Ramos (cell line): ENCODE data around the gene INTS6.

Experiments
- in situ Hi-C: fragments of 300-500 bp; cut with MboI; formaldehyde crosslinking; loops from one replicate; pipeline ENCODE4 v1.14.3; 2022; ENCODE audit warnings: low sequenced_read_pairs; ENCODE audit not compliant: unreplicated experiment

Gene INTS6, protein sequence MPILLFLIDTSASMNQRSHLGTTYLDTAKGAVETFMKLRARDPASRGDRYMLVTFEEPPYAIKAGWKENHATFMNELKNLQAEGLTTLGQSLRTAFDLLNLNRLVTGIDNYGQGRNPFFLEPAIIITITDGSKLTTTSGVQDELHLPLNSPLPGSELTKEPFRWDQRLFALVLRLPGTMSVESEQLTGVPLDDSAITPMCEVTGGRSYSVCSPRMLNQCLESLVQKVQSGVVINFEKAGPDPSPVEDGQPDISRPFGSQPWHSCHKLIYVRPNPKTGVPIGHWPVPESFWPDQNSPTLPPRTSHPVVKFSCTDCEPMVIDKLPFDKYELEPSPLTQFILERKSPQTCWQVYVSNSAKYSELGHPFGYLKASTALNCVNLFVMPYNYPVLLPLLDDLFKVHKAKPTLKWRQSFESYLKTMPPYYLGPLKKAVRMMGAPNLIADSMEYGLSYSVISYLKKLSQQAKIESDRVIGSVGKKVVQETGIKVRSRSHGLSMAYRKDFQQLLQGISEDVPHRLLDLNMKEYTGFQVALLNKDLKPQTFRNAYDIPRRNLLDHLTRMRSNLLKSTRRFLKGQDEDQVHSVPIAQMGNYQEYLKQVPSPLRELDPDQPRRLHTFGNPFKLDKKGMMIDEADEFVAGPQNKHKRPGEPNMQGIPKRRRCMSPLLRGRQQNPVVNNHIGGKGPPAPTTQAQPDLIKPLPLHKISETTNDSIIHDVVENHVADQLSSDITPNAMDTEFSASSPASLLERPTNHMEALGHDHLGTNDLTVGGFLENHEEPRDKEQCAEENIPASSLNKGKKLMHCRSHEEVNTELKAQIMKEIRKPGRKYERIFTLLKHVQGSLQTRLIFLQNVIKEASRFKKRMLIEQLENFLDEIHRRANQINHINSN

DNA sequence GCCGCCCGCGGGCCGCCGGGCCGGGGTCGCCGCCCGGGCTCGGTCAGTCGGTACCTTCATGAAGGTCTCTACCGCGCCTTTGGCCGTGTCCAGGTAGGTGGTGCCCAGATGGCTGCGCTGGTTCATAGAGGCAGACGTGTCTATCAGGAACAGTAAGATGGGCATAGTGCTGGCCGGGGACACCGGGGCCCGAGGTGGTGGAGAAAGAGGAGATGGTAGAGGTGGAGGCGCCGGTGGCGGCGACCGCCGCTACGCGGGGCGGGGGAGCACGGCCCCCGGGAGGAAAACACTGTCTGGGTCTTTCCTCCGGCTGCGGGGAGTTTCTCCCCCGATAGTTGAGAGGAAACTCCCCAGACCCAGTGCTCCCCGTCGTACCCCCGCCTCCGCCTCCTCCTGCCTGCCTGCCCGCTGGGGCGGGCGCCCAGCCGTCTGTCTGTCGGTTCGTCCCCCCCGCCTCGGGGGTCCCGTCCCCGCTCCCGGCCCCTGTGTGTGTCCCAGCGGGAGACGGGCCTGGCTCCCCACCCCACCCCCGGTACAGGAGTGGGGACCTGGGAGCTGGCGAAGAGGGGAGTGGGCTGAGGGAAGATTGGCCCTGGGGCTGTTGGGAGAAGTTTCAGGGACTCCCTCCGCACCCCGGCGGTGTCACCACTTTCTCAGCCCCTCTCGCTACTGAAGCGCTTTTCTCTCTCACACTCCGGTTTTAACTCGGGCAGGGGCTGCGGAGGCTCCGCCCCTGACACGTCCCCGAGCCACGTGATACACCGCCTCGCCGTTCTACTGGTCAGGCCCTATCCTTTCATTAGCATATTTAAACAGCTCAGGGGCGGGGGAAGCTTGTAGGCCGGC is at the start of gene INTS6:
INTS6 (minus strand) TSS at position 676 of the 846 bp plus-strand sequence; CDS start at position 165, 511 bp downstream.
- in situ Hi-C loops = no loop called here

DNA sequence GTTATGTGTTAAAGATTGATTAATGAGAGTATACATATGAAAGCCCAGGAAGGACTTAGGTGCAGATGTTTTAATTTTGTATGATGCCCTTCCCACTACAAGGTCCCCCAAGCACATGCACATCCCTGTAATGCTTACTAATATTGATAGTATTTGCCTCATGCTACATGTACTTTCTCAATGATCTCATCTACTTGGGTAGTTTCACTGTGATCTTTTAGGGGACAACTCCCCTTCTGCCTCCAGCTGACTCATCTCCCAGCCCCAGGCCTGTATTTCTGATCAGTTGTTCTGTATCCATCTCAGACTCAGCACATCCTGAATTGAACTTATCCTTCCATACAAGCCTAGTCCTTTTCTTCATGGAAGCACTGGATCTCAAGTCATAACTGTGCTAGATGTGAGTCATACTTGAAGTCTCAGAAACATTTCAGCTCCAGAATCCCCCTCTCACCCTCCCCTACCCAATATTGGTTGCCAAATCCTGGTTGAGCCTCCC is 49.4 kb upstream of the INTS6 start:
- in situ Hi-C loops = no loop called here

DNA sequence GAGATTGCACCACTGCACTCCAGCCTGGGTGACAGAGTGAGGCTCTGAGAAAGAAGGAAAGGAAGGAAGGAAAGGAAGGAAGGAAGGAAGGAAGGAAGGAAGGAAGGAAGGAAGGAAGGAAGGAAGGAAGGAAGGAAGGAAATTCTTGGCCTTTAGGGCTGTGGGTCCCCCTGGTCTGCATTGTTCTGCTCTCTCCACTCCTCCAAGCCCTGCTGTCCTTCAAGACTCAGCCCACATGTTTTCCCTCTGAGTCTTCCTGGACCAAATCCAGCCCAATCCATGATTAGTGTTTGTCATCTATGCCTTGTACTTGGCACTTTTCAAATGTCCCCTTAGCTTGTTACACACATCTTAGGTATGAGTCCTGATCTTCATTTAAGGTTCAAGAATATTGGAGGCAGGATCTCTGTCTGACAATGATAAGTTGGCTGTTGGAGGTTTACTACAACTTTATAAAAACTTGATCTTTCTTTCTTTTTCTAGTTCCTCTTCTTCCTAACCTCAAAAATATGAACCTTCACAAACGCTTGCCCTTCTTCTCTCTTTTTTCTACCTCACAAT is 48.8 kb upstream of the INTS6 start:
- in situ Hi-C loops = no loop called here

DNA sequence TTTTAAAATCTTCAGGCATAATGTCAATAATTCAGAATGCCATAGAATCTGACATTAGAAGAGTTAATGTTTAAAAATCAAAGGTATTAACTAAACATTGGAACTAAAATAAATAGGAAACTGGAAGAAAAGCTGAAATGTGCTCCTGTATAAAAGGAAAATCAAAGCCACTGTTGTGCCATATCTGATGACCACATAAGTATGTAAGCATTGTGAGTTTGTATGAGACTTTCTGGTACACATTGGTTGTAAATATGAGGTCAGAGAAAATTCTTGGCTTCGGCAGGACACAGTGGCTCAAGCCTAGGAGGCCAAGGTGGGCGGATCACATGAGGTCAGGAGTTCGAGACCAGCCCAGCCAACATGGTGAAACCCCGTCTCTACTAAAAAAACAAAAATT is 48.3 kb upstream of the INTS6 start:
- in situ Hi-C loops = no loop called here

DNA sequence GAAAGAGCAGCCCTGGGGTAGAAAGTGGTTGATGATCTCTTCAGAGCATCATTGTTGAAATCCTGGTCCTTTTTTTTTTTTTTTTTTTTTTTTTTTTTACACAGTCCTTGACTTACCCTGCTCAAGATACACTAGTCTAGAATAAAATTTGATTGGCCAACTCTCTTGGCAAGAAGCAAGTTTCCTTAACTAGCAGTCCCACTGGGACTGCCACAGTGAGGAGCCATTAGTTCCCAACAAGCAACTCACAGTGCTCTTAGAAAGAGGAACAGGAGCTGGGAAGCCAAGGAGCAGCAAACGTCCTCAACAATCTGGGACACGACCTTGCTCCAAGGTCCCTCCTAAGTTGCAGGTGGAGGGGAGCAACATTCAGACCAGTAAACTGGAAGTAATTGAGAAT is 47.9 kb upstream of the INTS6 start:
- in situ Hi-C loops = no loop called here

DNA sequence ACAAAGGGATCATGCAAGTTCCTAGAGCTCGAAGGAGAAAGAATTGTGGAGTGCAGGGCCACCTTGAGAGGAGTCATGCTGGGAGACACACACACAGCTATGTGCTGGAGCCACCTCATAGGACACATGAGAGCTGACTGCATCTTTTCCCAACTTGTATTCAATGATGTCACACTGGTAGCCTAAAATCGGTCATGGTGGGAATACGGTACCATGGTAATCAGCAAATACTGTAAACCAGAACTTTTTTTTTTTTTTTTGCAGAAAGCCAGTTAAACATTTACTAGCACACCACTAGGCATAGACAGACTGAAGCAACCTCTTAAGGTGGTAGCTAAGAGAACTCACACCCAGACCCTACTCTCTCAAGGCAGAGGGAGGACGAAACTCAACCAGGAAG is 47.0 kb upstream of the INTS6 start:
- in situ Hi-C loops = no loop called here

DNA sequence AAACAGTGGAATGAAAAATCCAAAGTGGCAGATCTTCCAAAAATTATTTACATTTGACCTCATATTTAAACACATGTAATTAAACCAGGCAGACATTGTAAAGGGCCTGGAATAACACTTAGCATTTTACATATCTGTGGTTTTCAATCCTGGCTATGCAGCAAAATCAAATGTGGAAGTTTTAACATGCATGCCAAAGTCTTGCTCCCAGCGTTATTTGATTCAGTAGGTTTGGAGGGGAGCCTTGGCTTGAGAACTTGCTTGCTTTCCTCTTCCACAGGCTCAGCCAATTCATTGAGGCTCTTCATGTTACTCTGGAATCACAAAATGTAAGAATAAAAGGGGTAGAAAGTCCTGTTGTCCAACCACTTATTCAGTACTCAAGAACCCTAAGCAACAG is 42.5 kb upstream of the INTS6 start:
- in situ Hi-C loops = no loop called here

DNA sequence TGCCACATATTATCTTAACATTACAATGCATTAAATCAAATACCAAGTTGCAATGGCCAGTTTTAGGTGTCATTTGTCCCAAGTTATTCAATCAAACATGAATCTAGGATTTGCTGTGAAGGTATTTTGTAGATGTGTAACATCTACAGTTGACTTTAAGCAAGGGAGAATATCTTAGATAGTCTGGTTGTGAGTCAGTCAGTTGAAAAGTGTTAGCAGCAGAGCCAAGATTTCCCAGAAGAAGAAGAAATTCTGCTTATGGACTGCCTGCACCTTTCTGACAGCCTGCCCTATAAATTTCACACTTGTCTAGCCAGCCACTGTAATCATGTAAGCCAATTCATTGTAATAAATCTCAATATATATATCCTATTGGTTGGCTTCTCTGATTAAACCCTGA is 41.3 kb upstream of the INTS6 start:
- in situ Hi-C loops = no loop called here

DNA sequence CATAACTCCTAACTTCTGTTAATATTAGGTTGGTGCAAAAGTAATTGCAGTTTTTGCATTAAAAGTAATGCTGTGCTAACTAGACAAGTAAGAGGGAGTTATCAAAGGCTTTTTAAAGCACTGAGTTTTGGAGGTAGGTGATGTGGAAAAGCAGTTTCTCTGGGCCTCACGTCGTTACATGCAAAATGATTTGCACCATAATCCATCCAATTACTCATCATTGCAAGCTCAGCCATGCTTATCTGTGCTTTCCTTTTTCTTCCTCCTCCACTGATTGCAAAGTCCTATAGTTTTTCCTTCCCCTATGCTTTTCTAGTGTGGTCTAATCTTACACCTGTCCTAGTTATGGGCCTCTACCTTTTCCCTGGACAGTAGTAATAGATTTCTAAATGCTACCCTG is 35.4 kb upstream of the INTS6 start:
- in situ Hi-C loops = no loop called here

DNA sequence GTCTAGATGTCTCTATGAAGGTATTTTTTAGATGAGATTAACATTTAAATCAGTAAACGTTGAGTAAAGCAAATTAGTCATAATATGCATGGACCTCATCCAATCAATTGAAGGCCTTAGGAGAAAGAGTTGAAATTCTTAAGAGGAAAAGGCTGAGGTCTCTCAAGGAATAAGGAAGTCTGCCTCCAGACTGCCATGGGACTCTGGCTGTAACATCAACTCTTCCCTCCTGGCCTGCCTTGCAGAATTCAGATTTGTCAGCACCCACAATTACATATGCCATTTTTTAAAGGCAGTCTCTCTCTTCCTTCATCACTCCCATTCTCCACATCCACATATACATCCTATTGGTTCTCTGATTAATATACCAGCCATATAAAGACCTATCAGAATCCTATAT is 28.8 kb upstream of the INTS6 start:
- in situ Hi-C loops = no loop called here

DNA sequence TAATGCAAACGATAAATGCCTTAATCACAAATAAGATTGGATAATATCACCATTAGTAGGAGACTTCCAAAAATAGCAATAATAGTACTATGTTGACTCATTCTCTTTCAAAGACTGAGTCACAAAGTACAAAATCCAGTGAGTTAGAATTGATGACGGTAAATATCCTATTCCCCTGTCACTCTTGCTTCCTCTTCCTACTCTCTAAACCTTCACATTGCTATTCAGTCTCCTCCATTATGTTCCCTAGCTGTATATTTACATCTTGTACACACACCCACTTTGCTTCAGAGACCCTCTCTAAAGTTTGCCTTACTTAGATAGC is 26.3 kb upstream of the INTS6 start:
- in situ Hi-C loops = no loop called here

DNA sequence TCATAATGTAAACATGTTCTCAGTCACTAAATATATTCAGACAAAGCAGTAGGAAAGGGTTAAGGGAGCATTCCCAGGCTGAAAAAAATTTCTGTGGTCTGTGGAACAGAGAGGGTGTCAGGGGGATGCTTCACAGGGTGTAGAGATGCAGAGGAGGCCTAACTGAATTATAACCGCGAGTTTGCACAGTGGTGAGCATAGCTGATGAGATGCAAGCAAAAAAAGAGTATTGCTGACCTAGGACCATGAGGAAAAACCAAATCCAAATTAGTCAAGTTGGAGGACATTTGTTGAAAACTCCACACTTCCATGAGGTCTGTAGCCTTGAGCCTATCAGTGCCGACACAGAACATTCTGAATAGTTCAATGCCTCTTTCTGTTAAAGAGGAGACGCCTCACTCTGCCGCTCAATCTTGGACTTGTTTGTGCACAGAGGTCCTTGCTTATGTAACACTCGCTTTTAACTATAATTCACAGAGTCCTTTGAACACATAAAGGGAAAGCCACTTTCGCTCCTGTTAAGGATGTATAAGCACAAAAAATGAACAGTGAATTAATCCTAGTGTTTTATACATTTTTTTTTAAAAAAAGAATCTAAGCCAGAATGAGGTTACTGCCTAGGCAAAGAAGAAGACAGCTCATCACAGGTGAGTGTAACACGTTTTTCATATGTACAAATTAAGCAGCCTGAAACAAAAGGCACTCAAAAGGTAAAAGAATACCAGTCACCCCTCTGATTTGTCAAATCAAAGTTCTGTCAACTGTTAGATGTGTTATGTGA is 25.8 kb upstream of the INTS6 start:
- in situ Hi-C loops = no loop called here

DNA sequence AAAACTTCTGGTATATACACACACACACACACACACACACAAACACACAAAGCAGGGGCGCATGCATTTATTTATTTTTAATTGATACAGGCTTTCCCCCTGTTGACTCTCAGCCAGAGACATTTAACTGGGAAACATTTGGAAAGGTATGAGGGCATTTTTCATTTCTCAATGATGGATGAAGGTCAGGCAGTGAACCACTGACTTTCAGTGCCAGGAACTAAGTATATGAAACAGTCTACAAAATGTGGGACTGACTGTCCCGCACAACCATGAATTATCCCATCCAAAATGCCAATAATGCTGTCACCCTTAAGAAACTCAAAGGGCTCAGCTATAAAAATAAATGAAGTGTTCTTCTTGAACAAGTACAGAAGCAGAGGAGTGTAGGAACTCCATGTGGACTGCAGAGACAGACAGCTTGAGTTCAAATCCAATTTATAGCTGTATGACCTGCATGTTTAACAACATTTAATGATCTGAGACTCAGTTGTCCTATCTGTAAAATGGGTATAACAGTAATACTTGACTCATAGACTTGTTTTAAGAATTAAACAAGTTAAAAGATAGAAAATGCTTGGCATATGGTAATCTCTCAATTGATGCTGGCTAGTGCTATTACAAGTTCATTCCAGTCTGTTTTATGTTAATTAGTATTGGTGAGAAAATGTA is 25.0 kb upstream of the INTS6 start:
- in situ Hi-C loops = no loop called here

DNA sequence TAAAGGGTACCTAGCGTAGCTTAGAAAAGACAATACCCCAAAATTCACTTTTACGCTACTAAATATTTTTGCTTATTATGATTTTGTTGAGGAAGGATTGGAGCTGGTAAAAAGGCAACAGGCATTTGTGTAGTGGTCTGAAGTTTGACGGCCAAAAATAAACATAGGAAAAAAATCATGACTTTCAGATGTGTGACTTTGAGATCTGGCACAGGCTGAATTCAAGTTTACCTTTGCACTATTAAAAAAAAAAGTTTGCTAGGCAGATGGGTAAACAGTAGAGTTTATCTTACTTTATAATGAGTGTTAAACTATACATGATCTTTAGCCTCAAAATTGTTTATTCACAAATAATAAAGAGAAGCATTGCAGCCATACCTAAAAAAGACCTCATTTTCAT is 24.3 kb upstream of the INTS6 start:
- in situ Hi-C loops = no loop called here

DNA sequence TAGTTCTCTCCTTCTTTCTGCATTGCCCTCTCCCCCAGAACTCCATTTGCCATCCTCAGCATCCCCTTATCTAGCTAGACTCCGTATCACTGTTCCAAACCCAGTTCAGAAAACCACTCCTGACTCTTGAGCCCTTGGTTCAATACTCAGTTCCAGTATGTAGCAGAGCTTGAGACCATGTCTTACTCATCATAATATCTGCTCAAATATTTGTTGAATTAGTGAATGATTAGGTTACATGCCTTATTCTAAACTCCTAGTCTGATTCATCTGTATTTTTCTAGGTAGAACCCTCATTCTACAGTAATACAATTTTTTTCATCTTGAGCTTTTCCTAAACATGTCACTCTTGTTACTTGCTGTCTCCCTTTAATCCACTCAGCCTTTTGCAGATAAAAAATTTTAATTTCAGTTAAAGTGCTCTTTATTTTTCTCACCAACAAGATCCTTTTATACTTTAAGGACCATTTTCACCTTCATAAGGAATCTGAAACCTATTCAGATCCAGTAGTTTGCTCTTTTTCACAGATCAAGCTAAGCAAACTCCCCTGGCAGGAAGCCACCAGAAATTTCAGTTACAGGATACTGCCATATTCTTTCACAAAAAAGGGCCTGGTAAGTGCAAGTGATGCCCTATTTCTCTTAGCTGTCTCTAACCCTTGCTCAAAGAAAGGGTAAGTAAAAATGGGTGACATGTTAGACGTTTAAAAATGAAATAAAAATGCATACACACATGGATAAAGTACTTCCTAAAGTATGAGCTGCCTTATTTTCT is 23.1 kb upstream of the INTS6 start:
- in situ Hi-C loops = no loop called here

DNA sequence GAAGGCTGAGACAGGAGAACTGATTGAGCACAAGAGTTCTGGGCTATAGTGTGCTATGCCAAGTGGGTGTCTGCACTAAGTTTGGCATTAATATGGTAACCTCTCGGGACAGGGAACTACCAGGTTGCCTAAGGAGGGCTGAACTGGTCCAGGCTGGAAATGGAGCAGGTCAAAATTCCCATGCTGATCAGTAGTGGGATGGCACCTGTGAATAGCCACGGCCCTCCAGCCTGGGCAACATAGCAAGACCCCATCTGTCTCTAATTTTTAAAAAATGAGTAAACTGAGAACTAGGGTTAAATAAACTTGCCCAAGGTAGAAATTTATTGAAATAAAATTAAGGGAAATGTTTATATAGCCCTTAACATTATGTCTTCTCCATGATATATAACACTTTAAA is 17.0 kb upstream of the INTS6 start:
- in situ Hi-C loops = no loop called here

DNA sequence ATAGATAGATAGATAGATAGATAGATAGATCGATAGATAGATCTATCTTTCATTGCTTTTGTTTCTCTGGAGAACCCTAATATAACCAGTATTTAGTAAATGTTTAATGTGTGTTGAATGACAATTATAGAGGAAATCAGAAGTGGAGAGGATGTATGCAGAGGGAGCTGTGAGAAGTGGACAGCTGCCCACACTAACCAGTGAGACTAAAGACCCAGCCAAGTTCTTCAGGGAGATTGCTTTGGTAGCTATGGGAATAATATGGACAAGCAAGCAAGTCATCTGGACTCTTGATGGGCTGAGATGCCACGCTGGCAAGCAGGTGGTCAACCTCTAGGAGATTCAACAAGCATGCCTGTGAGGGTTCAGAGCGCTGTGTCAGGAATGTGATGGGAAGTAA is 14.9 kb upstream of the INTS6 start:
- in situ Hi-C loops = no loop called here

DNA sequence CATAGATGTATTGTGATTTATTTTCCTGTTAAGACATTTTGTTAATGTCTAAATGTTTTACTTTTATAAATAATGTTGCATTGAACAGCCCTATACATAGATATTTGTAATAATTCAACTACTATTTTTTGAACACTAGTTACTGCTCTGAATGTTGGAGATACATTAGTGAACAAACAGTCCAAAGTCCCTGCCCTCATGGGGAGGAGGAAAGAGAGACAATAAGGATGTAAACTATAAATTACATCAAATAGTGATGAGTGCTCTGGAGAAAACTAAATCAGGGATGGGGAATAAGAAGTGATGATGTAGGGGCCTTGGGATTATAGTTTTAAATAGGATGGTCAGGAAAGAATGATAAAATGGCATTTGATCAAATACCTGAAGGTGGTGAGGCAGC is 12.3 kb upstream of the INTS6 start:
- in situ Hi-C loops = no loop called here
